MM.1S (cell line): ENCODE data around the gene MAGIX.
"Not testable (repeated sequence)": the region's sequence is repeated elsewhere in the genome, so short reads cannot be mapped to it uniquely, and the experiment has no call there.

ENCODE experiments used
- DNase-seq: peaks from one replicate; pipeline ENCODE4 v3.0.0-alpha.2; 2015
- H2AFZ ChIP-seq: fragments of 300-600 bp; sonication (generic); 2 replicates; pipeline ENCODE4 v1.6.0; 2016; ENCODE audit warnings: antibody characterized with exemption, low read length
- H3F3A ChIP-seq: fragments of 300-600 bp; sonication (generic); 2 replicates; pipeline ENCODE4 v1.6.1; 2016; ENCODE audit warnings: mild to moderate bottlenecking, antibody characterized with exemption, low read length, moderate library complexity, mixed read lengths; ENCODE audit not compliant: insufficient read depth
- H3K27ac ChIP-seq: fragments of 300-600 bp; sonication (generic); 2 replicates; pipeline ENCODE4 v1.5.1; 2016; ENCODE audit warnings: mild to moderate bottlenecking, low read length
- H3K27me3 ChIP-seq: fragments of 300-600 bp; sonication (generic); replicated peaks from 2 replicates; pipeline ENCODE4 v1.6.0; 2016; ENCODE audit warnings: low read length; ENCODE audit not compliant: insufficient read depth
- H3K36me3 ChIP-seq: fragments of 300-600 bp; sonication (generic); replicated peaks from 2 replicates; pipeline ENCODE4 v1.6.1; 2016; ENCODE audit warnings: mild to moderate bottlenecking, low read length, mixed read lengths; ENCODE audit not compliant: insufficient read depth
- H3K4me1 ChIP-seq: fragments of 300-600 bp; sonication (generic); 2 replicates; pipeline ENCODE4 v1.6.1; 2016; ENCODE audit warnings: low read length, mixed read lengths
- H3K4me2 ChIP-seq: fragments of 300-600 bp; sonication (generic); 2 replicates; pipeline ENCODE4 v1.6.0; 2016; ENCODE audit warnings: low read depth, low read length
- H3K4me3 ChIP-seq: fragments of 300-600 bp; sonication (generic); 2 replicates; pipeline ENCODE4 v1.5.1; 2016; ENCODE audit warnings: low read length, mixed read lengths
- H3K79me2 ChIP-seq: fragments of 300-600 bp; sonication (generic); 2 replicates; pipeline ENCODE4 v1.6.1; 2016; ENCODE audit warnings: mixed run types, low read length, mixed read lengths
- H3K9ac ChIP-seq: fragments of 300-600 bp; sonication (generic); 2 replicates; pipeline ENCODE4 v1.6.1; 2016; ENCODE audit warnings: low read length, mixed read lengths
- H3K9me2 ChIP-seq: fragments of 300-600 bp; sonication (generic); replicated peaks from 2 replicates; pipeline ENCODE4 v1.6.1; 2016; ENCODE audit warnings: mild to moderate bottlenecking, low read length, mixed read lengths; ENCODE audit not compliant: insufficient read depth
- H3K9me3 ChIP-seq: fragments of 300-600 bp; sonication (generic); replicated peaks from 2 replicates; pipeline ENCODE4 v1.6.1; 2016; ENCODE audit warnings: mild to moderate bottlenecking, low read length, mixed read lengths; ENCODE audit not compliant: insufficient read depth
- H4K20me1 ChIP-seq: fragments of 300-600 bp; sonication (generic); 2 replicates; pipeline ENCODE4 v1.6.1; 2016; ENCODE audit warnings: mild to moderate bottlenecking, low read length, moderate library complexity, mixed read lengths; ENCODE audit not compliant: insufficient read depth
- CTCF ChIP-seq: fragments of 300-600 bp; sonication (generic); IDR thresholded peaks from 2 replicates; pipeline ENCODE4 v1.5.1; 2016; ENCODE audit warnings: antibody characterized with exemption, low read length, mixed read lengths
- EZH2 ChIP-seq: fragments of 300-600 bp; sonication (generic); optimal IDR thresholded peaks from 2 replicates; pipeline ENCODE3; 2017; ENCODE audit warnings: low read depth, mild to moderate bottlenecking, antibody characterized with exemption, low read length, mixed read lengths
- EZH2phosphoT487 ChIP-seq: fragments of 300-600 bp; sonication (generic); IDR thresholded peaks from 2 replicates; pipeline ENCODE4 v1.6.1; 2018; ENCODE audit warnings: antibody characterized with exemption, low read length

MAGIX gene

GRCh38 chrX:49129427-49129826, 33.1 kb upstream of the MAGIX start:
- no peak for DNase-seq
- no peak overlapping the region for H3K27ac ChIP-seq
- no peaks in the 10 kb centered on the region for H4K20me1 ChIP-seq
- no peaks in the 10 kb centered on the region for H3F3A ChIP-seq
- TF ChIP-seq CTCF = no peak
- no peak for TF ChIP-seq EZH2
- no peak for TF ChIP-seq EZH2phosphoT487
- no peaks in the 10 kb centered on the region for H3K9me2 ChIP-seq
- H3K27me3 ChIP-seq = no peaks in the 10 kb centered on the region
- no peak overlapping the region for H2AFZ ChIP-seq
- H3K4me2 ChIP-seq = no peak overlapping the region
- H3K9me3 ChIP-seq = no peaks in the 10 kb centered on the region
- H3K4me3 ChIP-seq = no peak overlapping the region
- no peaks in the 10 kb centered on the region for H3K4me1 ChIP-seq
- no peak overlapping the region for H3K9ac ChIP-seq
- no peaks in the 10 kb centered on the region for H3K79me2 ChIP-seq
- no peaks in the 10 kb centered on the region for H3K36me3 ChIP-seq

GRCh38 chrX:49132275-49132674, 30.3 kb upstream of the MAGIX start:
- not testable (repeated sequence) for H3K36me3 ChIP-seq, H3K4me3 ChIP-seq, H3K9me3 ChIP-seq, H4K20me1 ChIP-seq, H3K9me2 ChIP-seq, H3K9ac ChIP-seq, H3K4me2 ChIP-seq, H3K79me2 ChIP-seq, H3K27me3 ChIP-seq, H2AFZ ChIP-seq, H3F3A ChIP-seq, DNase-seq, H3K27ac ChIP-seq, H3K4me1 ChIP-seq

GRCh38 chrX:49133759-49134158, 28.8 kb upstream of the MAGIX start:
- H3K4me1 ChIP-seq = no peaks in the 10 kb centered on the region
- DNase-seq = no peak
- no peak overlapping the region for H3K9ac ChIP-seq
- no peaks in the 10 kb centered on the region for H3K79me2 ChIP-seq
- TF ChIP-seq CTCF (no peak), EZH2 (no peak), EZH2phosphoT487 (no peak)
- H3K9me2 ChIP-seq = no peaks in the 10 kb centered on the region
- H3K27ac ChIP-seq = no peak overlapping the region
- H3K27me3 ChIP-seq = no peaks in the 10 kb centered on the region
- H4K20me1 ChIP-seq = no peaks in the 10 kb centered on the region
- H3K4me3 ChIP-seq = no peak overlapping the region
- H3F3A ChIP-seq = no peaks in the 10 kb centered on the region
- H2AFZ ChIP-seq = no peak overlapping the region
- H3K9me3 ChIP-seq = no peaks in the 10 kb centered on the region
- no peak overlapping the region for H3K4me2 ChIP-seq
- no peaks in the 10 kb centered on the region for H3K36me3 ChIP-seq

- DNase-seq = no peak
- no peaks in the 10 kb centered on the region for H3F3A ChIP-seq
- no peak overlapping the region for H3K27ac ChIP-seq
Observed at GRCh38 chrX:49137492-49137891, 25.1 kb upstream of the MAGIX start.

More at GRCh38 chrX:49137492-49137891, 25.1 kb upstream of the MAGIX start:
- no peaks in the 10 kb centered on the region for H3K9me3 ChIP-seq
- no peak overlapping the region for H3K9ac ChIP-seq
- no peaks in the 10 kb centered on the region for H3K27me3 ChIP-seq
- no peak overlapping the region for H3K4me3 ChIP-seq
- TF ChIP-seq EZH2phosphoT487 (no peak), CTCF (no peak), EZH2 (no peak)
- no peak overlapping the region for H2AFZ ChIP-seq
- H3K4me2 ChIP-seq = no peak overlapping the region
- no peaks in the 10 kb centered on the region for H3K79me2 ChIP-seq
- H3K4me1 ChIP-seq = no peaks in the 10 kb centered on the region
- no peaks in the 10 kb centered on the region for H4K20me1 ChIP-seq
- no peaks in the 10 kb centered on the region for H3K9me2 ChIP-seq
- no peaks in the 10 kb centered on the region for H3K36me3 ChIP-seq
